GM12878 (cell line): ENCODE data around the gene CPNE5. TPM values are rescaled to one million over a fixed set of nuclear protein-coding genes. Genes with fewer than 3 reads are reported as not detected.

Source experiments
- BACH1 ChIP-seq: fragments of 450-650 bp; IDR thresholded peaks from 2 replicates; pipeline ENCODE4 v1.6.1; 2017; ENCODE audit warnings: mild to moderate bottlenecking, borderline replicate concordance
- BRCA1 ChIP-seq: IDR thresholded peaks from 2 replicates; pipeline ENCODE4 v1.6.1; 2011; ENCODE audit warnings: low read depth, low read length, improper control_type of control experiment
- CBFB ChIP-seq: IDR thresholded peaks from 2 replicates; pipeline ENCODE4 v1.6.1; 2016; ENCODE audit warnings: antibody characterized with exemption, low read depth
- CREM ChIP-seq: IDR thresholded peaks from 2 replicates; pipeline ENCODE4 v1.6.1; 2014; ENCODE audit warnings: antibody characterized with exemption, low read depth
- DPF2 ChIP-seq: fragments of 450-650 bp; IDR thresholded peaks from 2 replicates; pipeline ENCODE4 v1.6.1; 2017; ENCODE audit warnings: mild to moderate bottlenecking
- FOS ChIP-seq: IDR thresholded peaks from 3 replicates; pipeline ENCODE4 v1.6.1; 2011; ENCODE audit warnings: borderline replicate concordance; ENCODE audit not compliant: insufficient read length; ENCODE audit errors: extremely low read depth
- FOXK2 ChIP-seq: fragments of 450-650 bp; IDR thresholded peaks from 2 replicates; pipeline ENCODE4 v1.6.1; 2017; ENCODE audit warnings: mild to moderate bottlenecking, moderate library complexity
- HDGF ChIP-seq: fragments of 450-650 bp; IDR thresholded peaks from 2 replicates; pipeline ENCODE4 v1.6.1; 2016; ENCODE audit warnings: antibody characterized with exemption
- JUNB ChIP-seq: IDR thresholded peaks from 2 replicates; pipeline ENCODE4 v1.6.1; 2016; ENCODE audit warnings: antibody characterized with exemption, mild to moderate bottlenecking
- MXI1 ChIP-seq: fragments of 150-350 bp; IDR thresholded peaks from 2 replicates; pipeline ENCODE4 v1.6.1; 2011; ENCODE audit warnings: low read depth, mild to moderate bottlenecking, inconsistent platforms, low read length, improper control_type of control experiment
- POLR2AphosphoS2 ChIP-seq: IDR thresholded peaks from 2 replicates; pipeline ENCODE4 v1.6.1; 2011; ENCODE audit warnings: low read depth, mild to moderate bottlenecking, low read length, improper control_type of control experiment, moderate library complexity
- RB1 ChIP-seq: fragments of 450-650 bp; formaldehyde crosslinking; IDR thresholded peaks from 2 replicates; pipeline ENCODE4 v1.6.1; 2017; ENCODE audit warnings: mild to moderate bottlenecking, borderline replicate concordance
- RCOR1 ChIP-seq: conservative IDR thresholded peaks from 2 replicates; pipeline ENCODE4 v1.6.1; 2012; ENCODE audit warnings: low read depth, low read length, improper control_type of control experiment
- RELA ChIP-seq: fragments of 450-650 bp; IDR thresholded peaks from 2 replicates; pipeline ENCODE4 v1.8.0; 2014; ENCODE audit warnings: borderline replicate concordance; ENCODE audit not compliant: partially characterized antibody
- RFX5 ChIP-seq: IDR thresholded peaks from 2 replicates; pipeline ENCODE4 v1.6.1; 2011; ENCODE audit warnings: low read depth, low read length, improper control_type of control experiment
- SIX5 ChIP-seq: IDR thresholded peaks from 2 replicates; pipeline ENCODE4 v1.6.1; 2011; ENCODE audit warnings: mild to moderate bottlenecking, low read depth, low read length, moderate library complexity; ENCODE audit not compliant: severe bottlenecking
- SMARCA5 ChIP-seq: fragments of 450-650 bp; IDR thresholded peaks from 2 replicates; pipeline ENCODE4 v1.6.1; 2017; ENCODE audit warnings: mild to moderate bottlenecking
- SPI1 ChIP-seq: IDR thresholded peaks from 2 replicates; pipeline ENCODE4 v1.6.1; 2011; ENCODE audit warnings: low read depth, mild to moderate bottlenecking, low read length, moderate library complexity, borderline replicate concordance; ENCODE audit not compliant: insufficient read depth
- SREBF1 ChIP-seq: IDR thresholded peaks from 2 replicates; pipeline ENCODE4 v1.6.1; 2012; ENCODE audit warnings: mild to moderate bottlenecking, low read length
- SREBF2 ChIP-seq: IDR thresholded peaks from 2 replicates; pipeline ENCODE4 v1.6.1; 2012; ENCODE audit warnings: mild to moderate bottlenecking, low read length
- SRF ChIP-seq, 2 experiments: IDR thresholded peaks; 2 replicates each; pipeline ENCODE4 v1.6.1; 2011; ENCODE audit warnings: low read depth in 2 of 2, low read length in 2 of 2, mild to moderate bottlenecking in 1 of 2, moderate library complexity in 1 of 2
- SUPT20H ChIP-seq: IDR thresholded peaks from 2 replicates; pipeline ENCODE4 v1.6.1; 2011; ENCODE audit warnings: low read depth, mild to moderate bottlenecking, low read length, moderate library complexity, borderline replicate concordance; ENCODE audit not compliant: control insufficient read depth
- TBL1XR1 ChIP-seq: IDR thresholded peaks from 2 replicates; pipeline ENCODE4 v1.6.1; 2012; ENCODE audit warnings: low read depth, low read length, improper control_type of control experiment
- YBX1 ChIP-seq: fragments of 450-650 bp; IDR thresholded peaks from 2 replicates; pipeline ENCODE4 v1.6.1; 2016; ENCODE audit warnings: antibody characterized with exemption
- ZNF24 ChIP-seq: fragments of 450-650 bp; IDR thresholded peaks from 2 replicates; pipeline ENCODE4 v1.6.1; 2017; ENCODE audit warnings: antibody characterized with exemption, mild to moderate bottlenecking
- polyA plus RNA-seq, 11 experiments: library from polyadenylated mRNA; depleted of rRNA in 4 of 11; unstranded in 6 of 11; stranded (reverse) in 5 of 11; fragments of >200 nt; fragmentation: Nextera tagmentation in 4 of 11; fragmentation: Illumina TruSeq in 1 of 11; extraction: Ambion mirVana in 4 of 11; extraction: Trizol in 1 of 11; gene quantifications; 1 replicate in 1 of 11; 2 replicates in 10 of 11; pipeline versions ENCODE4 v1.2.1 to v1.2.3, GENCODE V29; 2011 to 2016; ENCODE audit warnings: inconsistent platforms in 2 of 11, missing spikeins in 2 of 11, low read depth in 1 of 11
- total RNA-seq, 4 experiments: library from RNA; depleted of rRNA in 3 of 4; stranded (reverse); fragments of >200 nt in 3 of 4; fragmentation: Illumina TruSeq in 1 of 4; extraction: Trizol in 1 of 4; gene quantifications; 2 replicates each; pipeline versions ENCODE4 v1.2.1 to v1.2.3, GENCODE V29; 2013 to 2021
- TF ChIP-seq, protein P1 (sequence below): IDR thresholded peaks from 2 replicates; pipeline ENCODE4 v1.6.1; 2011; ENCODE audit warnings: low read depth, mild to moderate bottlenecking, low read length, moderate library complexity, borderline replicate concordance; ENCODE audit errors: extremely low read depth
- TF ChIP-seq, protein P2 (sequence below): IDR thresholded peaks from 2 replicates; pipeline ENCODE4 v1.6.1; 2011; ENCODE audit warnings: borderline replicate concordance, low read depth, mild to moderate bottlenecking, moderate library complexity, mixed read lengths, low read length; ENCODE audit not compliant: insufficient read depth; ENCODE audit errors: extremely low read length
- TF ChIP-seq, protein P3 (sequence below): IDR thresholded peaks from 2 replicates; pipeline ENCODE4 v1.6.1; 2012; ENCODE audit warnings: mild to moderate bottlenecking, low read depth, low read length

Gene CPNE5
- total and polyA plus RNA-seq, 10 of the 15 experiments (the other 5 are each of a cell fraction or from before 2014, with no cell fraction given): 2.4 to 39.1 (median 18.2) TPM

DNA sequence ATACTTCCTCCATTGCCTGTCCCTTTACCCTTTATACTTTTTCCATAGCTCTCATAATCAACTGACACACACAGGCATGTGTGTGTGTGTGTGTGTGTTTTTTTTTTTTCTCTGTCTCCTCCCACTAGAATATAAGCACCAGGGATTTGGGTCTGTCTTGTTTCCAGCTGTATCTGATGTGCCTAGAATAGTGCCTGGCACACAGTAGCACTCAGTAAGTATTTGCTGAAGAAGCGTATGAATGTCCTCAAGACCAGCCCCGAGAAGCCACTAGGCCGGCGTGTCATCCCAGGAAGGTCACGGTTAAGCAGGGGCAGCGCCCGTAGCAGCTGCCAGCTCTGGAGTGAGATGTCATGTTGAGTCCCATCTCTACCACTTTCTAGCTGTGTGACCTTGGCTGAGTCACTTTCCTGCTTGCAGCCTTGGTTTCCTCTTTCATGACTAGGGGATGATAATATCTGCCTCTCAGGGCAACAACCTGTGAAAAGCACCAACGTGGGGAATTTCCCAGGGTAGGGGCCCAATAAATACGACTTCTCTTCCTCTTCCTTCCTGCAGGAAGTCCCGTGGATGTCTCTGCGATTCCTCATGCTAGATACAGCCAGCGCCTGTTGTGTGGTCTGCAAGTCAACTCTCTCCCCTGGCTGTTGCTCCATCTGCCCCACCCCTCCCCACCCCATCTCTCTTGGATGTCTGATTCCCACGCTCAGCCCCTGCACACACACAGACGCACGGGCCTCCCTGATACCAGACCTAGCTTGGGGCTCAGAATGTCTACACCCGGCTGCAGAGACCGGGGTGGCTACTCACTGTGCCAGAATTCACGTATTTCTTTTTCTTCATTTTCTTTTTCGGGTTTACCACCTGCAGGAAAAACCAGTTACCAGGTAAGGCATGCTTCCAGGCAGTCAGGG lies 83.6 kb downstream of the CPNE5 start (continued):
- TF ChIP-seq SPI1 (peak; percentile 48; the same call in 1 of the 2 replicates), SREBF1 (no peak), SUPT20H (no peak), SRF (IDR thresholded peaks at IDR 0.05; ENCODE audit: low read depth in 2 of 2, low read length in 2 of 2) (no peak), MXI1 (no peak), RELA (peak; percentile 94), SIX5 (no peak), BRCA1 (no peak), JUNB (no peak; the same call in 1 of the 2 replicates), YBX1 (no peak), SMARCA5 (peak; percentile 78), SREBF2 (no peak), FOS (no peak), BACH1 (0 out of 2 replicates have a peak, but pooled peaks have one; percentile 32), FOXK2 (no peak), DPF2 (no peak; the same call in 1 of the 2 replicates), ZNF24 (no peak), HDGF (peak; percentile 69; the same call in 1 of the 2 replicates), CBFB (no peak), CREM (peak; percentile 30; the same call in 1 of the 2 replicates), RCOR1 (no peak), POLR2AphosphoS2 (no peak), RFX5 (no peak), TBL1XR1 (no peak), RB1 (0 out of 2 replicates have a peak, but pooled peaks have one; percentile 34)
- TF ChIP-seq, protein P1, sequence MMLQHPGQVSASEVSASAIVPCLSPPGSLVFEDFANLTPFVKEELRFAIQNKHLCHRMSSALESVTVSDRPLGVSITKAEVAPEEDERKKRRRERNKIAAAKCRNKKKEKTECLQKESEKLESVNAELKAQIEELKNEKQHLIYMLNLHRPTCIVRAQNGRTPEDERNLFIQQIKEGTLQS: no peak
- TF ChIP-seq, protein P2, sequence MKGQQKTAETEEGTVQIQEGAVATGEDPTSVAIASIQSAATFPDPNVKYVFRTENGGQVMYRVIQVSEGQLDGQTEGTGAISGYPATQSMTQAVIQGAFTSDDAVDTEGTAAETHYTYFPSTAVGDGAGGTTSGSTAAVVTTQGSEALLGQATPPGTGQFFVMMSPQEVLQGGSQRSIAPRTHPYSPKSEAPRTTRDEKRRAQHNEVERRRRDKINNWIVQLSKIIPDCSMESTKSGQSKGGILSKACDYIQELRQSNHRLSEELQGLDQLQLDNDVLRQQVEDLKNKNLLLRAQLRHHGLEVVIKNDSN: no peak
- TF ChIP-seq, protein P3, sequence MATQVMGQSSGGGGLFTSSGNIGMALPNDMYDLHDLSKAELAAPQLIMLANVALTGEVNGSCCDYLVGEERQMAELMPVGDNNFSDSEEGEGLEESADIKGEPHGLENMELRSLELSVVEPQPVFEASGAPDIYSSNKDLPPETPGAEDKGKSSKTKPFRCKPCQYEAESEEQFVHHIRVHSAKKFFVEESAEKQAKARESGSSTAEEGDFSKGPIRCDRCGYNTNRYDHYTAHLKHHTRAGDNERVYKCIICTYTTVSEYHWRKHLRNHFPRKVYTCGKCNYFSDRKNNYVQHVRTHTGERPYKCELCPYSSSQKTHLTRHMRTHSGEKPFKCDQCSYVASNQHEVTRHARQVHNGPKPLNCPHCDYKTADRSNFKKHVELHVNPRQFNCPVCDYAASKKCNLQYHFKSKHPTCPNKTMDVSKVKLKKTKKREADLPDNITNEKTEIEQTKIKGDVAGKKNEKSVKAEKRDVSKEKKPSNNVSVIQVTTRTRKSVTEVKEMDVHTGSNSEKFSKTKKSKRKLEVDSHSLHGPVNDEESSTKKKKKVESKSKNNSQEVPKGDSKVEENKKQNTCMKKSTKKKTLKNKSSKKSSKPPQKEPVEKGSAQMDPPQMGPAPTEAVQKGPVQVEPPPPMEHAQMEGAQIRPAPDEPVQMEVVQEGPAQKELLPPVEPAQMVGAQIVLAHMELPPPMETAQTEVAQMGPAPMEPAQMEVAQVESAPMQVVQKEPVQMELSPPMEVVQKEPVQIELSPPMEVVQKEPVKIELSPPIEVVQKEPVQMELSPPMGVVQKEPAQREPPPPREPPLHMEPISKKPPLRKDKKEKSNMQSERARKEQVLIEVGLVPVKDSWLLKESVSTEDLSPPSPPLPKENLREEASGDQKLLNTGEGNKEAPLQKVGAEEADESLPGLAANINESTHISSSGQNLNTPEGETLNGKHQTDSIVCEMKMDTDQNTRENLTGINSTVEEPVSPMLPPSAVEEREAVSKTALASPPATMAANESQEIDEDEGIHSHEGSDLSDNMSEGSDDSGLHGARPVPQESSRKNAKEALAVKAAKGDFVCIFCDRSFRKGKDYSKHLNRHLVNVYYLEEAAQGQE: no peak
